ENCODE measurements around the gene KLRC2. TPM values are rescaled to one million over a fixed set of nuclear protein-coding genes. Genes with fewer than 3 reads are reported as not detected.
"Not testable (repeated sequence)": the region's sequence is repeated elsewhere in the genome, so short reads cannot be mapped to it uniquely, and the experiment has no call there.

The KLRC2 gene
- total and polyA plus RNA-seq, 3 experiments from 2014 or later: 4.9 to 13.3 (median 5.7) TPM

GRCh38 chr12:10454531-10454930 is 18.7 kb upstream of the KLRC2 start:
- DNase-seq: no peak
- CTCF ChIA-PET: no interaction called here
- H3K9me3 Mint-ChIP-seq: peaks cover 31 to 51% (median 43%) of the 10 kb centered on the region in 5 donors
- H3K27me3 Mint-ChIP-seq: no peaks in the 10 kb centered on the region
- H3K9me3 ChIP-seq (ENCODE audit: low read length): no peaks in the 10 kb centered on the region
- H3K4me3 Mint-ChIP-seq: peak overlapping the region in 1 of 7 donors; percentile 42
- peak overlapping the region in 3 of 8 donors; percentile 52 to 88 (median 77) for H3K27ac Mint-ChIP-seq
- peaks cover 0 to 38% (median 15%) of the 10 kb centered on the region in 3 donors for H3K36me3 Mint-ChIP-seq
- H3K4me3 ChIP-seq (ENCODE audit: low read length): no peak overlapping the region
- no peaks in the 10 kb centered on the region for H3K36me3 ChIP-seq (ENCODE audit: insufficient read depth, low read length)
- H3K27me3 ChIP-seq (ENCODE audit: insufficient read depth, low read length, poor library complexity, severe bottlenecking): no peaks in the 10 kb centered on the region
- no peak overlapping the region for H3K27ac ChIP-seq (ENCODE audit: low read depth, low read length)
- POLR2A ChIA-PET: interaction anchor here (0.6 kb wide), 1 partner anchor 1852 kb away, joined by 3 read pairs; no protein-coding TSS in a partner anchor
- H3K4me1 ChIP-seq (ENCODE audit: insufficient read depth, low read length): no peaks in the 10 kb centered on the region
- H3K4me1 Mint-ChIP-seq: peaks cover 11 to 18% (median 17%) of the 10 kb centered on the region in 3 donors

- Histone ChIP-seq H3K27ac (ENCODE audit: low read depth, low read length) (no peak within 1 kb of the TSS), H3K4me3 (ENCODE audit: low read length) (no peak within 1 kb of the TSS), H3K4me1 (ENCODE audit: insufficient read depth, low read length) (no peaks in the 10 kb centered on the region), H3K9me3 (ENCODE audit: low read length) (no peaks in the 10 kb centered on the region), H3K27me3 (ENCODE audit: insufficient read depth, low read length, poor library complexity, severe bottlenecking) (no peaks in the 10 kb centered on the region), H3K36me3 (ENCODE audit: insufficient read depth, low read length) (no peaks in the 10 kb centered on the region)
- peaks cover 2 to 34% (median 14%) of the 10 kb centered on the region in 3 donors for H3K36me3 Mint-ChIP-seq
- H3K9me3 Mint-ChIP-seq: peaks cover 30 to 41% (median 32%) of the 10 kb centered on the region in 5 donors
- peaks cover 7 to 11% (median 10%) of the 10 kb centered on the region in 3 donors for H3K4me1 Mint-ChIP-seq
- no peaks in the 10 kb centered on the region for H3K27me3 Mint-ChIP-seq
- POLR2A ChIA-PET: no interaction called here
- CTCF ChIA-PET: no interaction called here
- peak within 1 kb of the TSS in 5 of 8 donors; percentile 17 to 77 (median 29) for H3K27ac Mint-ChIP-seq
- no peak for DNase-seq
- H3K4me3 Mint-ChIP-seq: peak within 1 kb of the TSS in 6 of 7 donors; percentile 24 to 84 (median 68)
Measured at GRCh38 chr12:10453156-10453555, 17.3 kb upstream of the KLRC2 start, which contains the start of gene KLRC1. TSS of gene KLRC1 (minus strand) at chr12:10453377. CDS start at chr12:10451156, 2,221 bp downstream.

- H3K36me3 Mint-ChIP-seq: peaks cover 0 to 11% (median 2%) of the 10 kb centered on the region in 3 donors
- H3K4me3 ChIP-seq (ENCODE audit: low read length): no peak overlapping the region
- H3K9me3 Mint-ChIP-seq: peaks cover 0 to 4% (median 0%) of the 10 kb centered on the region in 5 donors
- H3K27ac Mint-ChIP-seq: peak overlapping the region in 4 of 8 donors; percentile 13 to 75 (median 36)
- no peak overlapping the region for H3K27ac ChIP-seq (ENCODE audit: low read depth, low read length)
- DNase-seq: no peak
- H3K4me1 ChIP-seq (ENCODE audit: insufficient read depth, low read length): no peaks in the 10 kb centered on the region
- H3K4me3 Mint-ChIP-seq: peak overlapping the region in 6 of 7 donors; percentile 6 to 80 (median 54)
- CTCF ChIA-PET: interaction anchor here (1.0 kb wide), 1 partner anchor 123 kb away, joined by 3 read pairs; no protein-coding TSS in a partner anchor
- peaks cover 3 to 6% (median 4%) of the 10 kb centered on the region in 3 donors for H3K4me1 Mint-ChIP-seq
- H3K27me3 ChIP-seq (ENCODE audit: insufficient read depth, low read length, poor library complexity, severe bottlenecking): no peaks in the 10 kb centered on the region
- H3K36me3 ChIP-seq (ENCODE audit: insufficient read depth, low read length): no peaks in the 10 kb centered on the region
- H3K9me3 ChIP-seq (ENCODE audit: low read length): no peaks in the 10 kb centered on the region
- POLR2A ChIA-PET: no interaction called here
- H3K27me3 Mint-ChIP-seq: no peaks in the 10 kb centered on the region
Measured at GRCh38 chr12:10448236-10448635, 12.4 kb upstream of the KLRC2 start.

- H3K36me3 Mint-ChIP-seq: peaks cover 0 to 11% (median 2%) of the 10 kb centered on the region in 3 donors
Measured at GRCh38 chr12:10446052-10446451, 10.2 kb upstream of the KLRC2 start.

GRCh38 chr12:10441144-10441543 is 5.3 kb upstream of the KLRC2 start:
- peak overlapping the region in 1 of 8 donors; percentile 47 for H3K27ac Mint-ChIP-seq
- H3K4me1 Mint-ChIP-seq; H3K36me3 Mint-ChIP-seq; H3K27me3 Mint-ChIP-seq; H3K27ac ChIP-seq (ENCODE audit: low read depth, low read length); H3K36me3 ChIP-seq (ENCODE audit: insufficient read depth, low read length); H3K4me3 Mint-ChIP-seq; H3K27me3 ChIP-seq (ENCODE audit: insufficient read depth, low read length, poor library complexity, severe bottlenecking); CTCF ChIA-PET; DNase-seq; H3K4me1 ChIP-seq (ENCODE audit: insufficient read depth, low read length); H3K9me3 ChIP-seq (ENCODE audit: low read length); POLR2A ChIA-PET; H3K4me3 ChIP-seq (ENCODE audit: low read length); H3K9me3 Mint-ChIP-seq: not testable (repeated sequence)

More at GRCh38 chr12:10446052-10446451, 10.2 kb upstream of the KLRC2 start:
- CTCF ChIA-PET: interaction anchor here (0.7 kb wide), 1 partner anchor 58 kb away, joined by 3 read pairs; no protein-coding TSS in a partner anchor
- H3K9me3 Mint-ChIP-seq; H3K27me3 ChIP-seq (ENCODE audit: insufficient read depth, low read length, poor library complexity, severe bottlenecking); H3K36me3 ChIP-seq (ENCODE audit: insufficient read depth, low read length); H3K9me3 ChIP-seq (ENCODE audit: low read length); POLR2A ChIA-PET; DNase-seq; H3K4me1 Mint-ChIP-seq; H3K4me3 ChIP-seq (ENCODE audit: low read length); H3K27ac ChIP-seq (ENCODE audit: low read depth, low read length); H3K27me3 Mint-ChIP-seq; H3K4me1 ChIP-seq (ENCODE audit: insufficient read depth, low read length): not testable (repeated sequence)
- Mint-ChIP-seq H3K27ac (peak overlapping the region in 1 of 8 donors; percentile 38), H3K4me3 (peak overlapping the region in 1 of 7 donors; percentile 37)

- H3K4me3 ChIP-seq (ENCODE audit: low read length); H3K9me3 ChIP-seq (ENCODE audit: low read length); H3K4me1 ChIP-seq (ENCODE audit: insufficient read depth, low read length); H3K36me3 Mint-ChIP-seq; H3K27me3 ChIP-seq (ENCODE audit: insufficient read depth, low read length, poor library complexity, severe bottlenecking); DNase-seq; H3K9me3 Mint-ChIP-seq; H3K36me3 ChIP-seq (ENCODE audit: insufficient read depth, low read length); H3K27me3 Mint-ChIP-seq; POLR2A ChIA-PET; H3K27ac ChIP-seq (ENCODE audit: low read depth, low read length); CTCF ChIA-PET; H3K4me1 Mint-ChIP-seq; H3K27ac Mint-ChIP-seq; H3K4me3 Mint-ChIP-seq: not testable (repeated sequence)
Measured at GRCh38 chr12:10439608-10440274, 3.9 kb upstream of the KLRC2 start.

- H3K4me3 Mint-ChIP-seq; H3K27ac ChIP-seq (ENCODE audit: low read depth, low read length); H3K4me1 ChIP-seq (ENCODE audit: insufficient read depth, low read length); H3K27me3 ChIP-seq (ENCODE audit: insufficient read depth, low read length, poor library complexity, severe bottlenecking); H3K9me3 Mint-ChIP-seq; H3K27me3 Mint-ChIP-seq; H3K27ac Mint-ChIP-seq; CTCF ChIA-PET; H3K9me3 ChIP-seq (ENCODE audit: low read length); H3K36me3 ChIP-seq (ENCODE audit: insufficient read depth, low read length); DNase-seq; H3K4me3 ChIP-seq (ENCODE audit: low read length); H3K36me3 Mint-ChIP-seq; POLR2A ChIA-PET; H3K4me1 Mint-ChIP-seq: not testable (repeated sequence)
Measured at GRCh38 chr12:10437601-10438000, 1.8 kb upstream of the KLRC2 start.

GRCh38 chr12:10430623-10431022 is 5.2 kb downstream of the KLRC2 start:
- H3K9me3 ChIP-seq (ENCODE audit: low read length); H3K27ac ChIP-seq (ENCODE audit: low read depth, low read length); H3K27me3 ChIP-seq (ENCODE audit: insufficient read depth, low read length, poor library complexity, severe bottlenecking); CTCF ChIA-PET; DNase-seq; H3K4me3 Mint-ChIP-seq; H3K4me1 ChIP-seq (ENCODE audit: insufficient read depth, low read length); POLR2A ChIA-PET; H3K9me3 Mint-ChIP-seq; H3K27me3 Mint-ChIP-seq; H3K4me3 ChIP-seq (ENCODE audit: low read length); H3K36me3 Mint-ChIP-seq; H3K36me3 ChIP-seq (ENCODE audit: insufficient read depth, low read length); H3K27ac Mint-ChIP-seq; H3K4me1 Mint-ChIP-seq: not testable (repeated sequence)
